Activated CD8-positive, alpha-beta memory T cell treated with anti-CD3 and anti-CD28 coated beads, Interleukin-2, amount 50 U/mL, for 4 hours (primary cell): ENCODE measurements around the gene ANKRD44.
"Not testable (repeated sequence)": the region's sequence is repeated elsewhere in the genome, so short reads cannot be mapped to it uniquely, and the experiment has no call there.

ENCODE experiments used
- DNase-seq: peaks from one replicate; pipeline ENCODE4 v3.0.0-alpha.2; 2020

The ANKRD44 gene

DNA sequence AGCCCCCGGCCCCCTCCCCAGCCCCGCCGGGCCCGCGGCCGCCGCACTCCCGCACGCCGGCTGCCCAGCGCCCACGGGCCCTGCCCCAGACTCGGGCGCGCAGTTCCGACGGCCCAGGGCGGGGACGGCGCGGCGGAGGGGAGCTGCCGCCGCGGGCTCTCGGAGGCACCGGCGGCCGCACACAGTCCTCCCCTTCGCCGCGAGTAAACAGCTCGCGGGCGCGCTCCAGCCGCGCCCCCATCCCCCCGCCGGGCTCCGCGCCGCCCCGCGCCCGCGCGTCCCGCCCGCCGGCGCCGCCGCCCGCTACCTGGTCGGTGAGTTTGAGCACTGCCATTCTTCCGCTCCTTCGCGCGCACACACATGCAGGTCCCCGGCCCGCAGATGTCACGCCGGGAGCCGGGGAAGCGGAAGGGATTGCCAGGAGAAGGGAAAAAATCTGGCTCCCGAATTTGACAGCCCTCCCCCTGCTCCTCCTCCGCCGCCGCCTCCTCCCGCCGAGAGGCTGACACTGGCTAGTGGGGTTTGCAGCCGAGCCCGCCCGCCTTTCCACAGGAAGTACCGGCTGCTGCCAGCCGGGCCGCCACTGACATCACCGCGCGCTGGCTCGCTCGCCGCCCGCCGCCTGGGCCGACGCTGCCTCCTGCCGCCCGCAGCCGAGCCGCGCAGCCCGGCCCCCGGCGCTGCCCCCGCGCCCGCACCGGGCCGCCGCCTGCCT, at the start of gene ANKRD44:
Gene ANKRD44 (minus strand): TSS at position 510 of the 715 bp plus-strand sequence. CDS start 176 bp downstream, at position 334.
- peak; percentile 87 for DNase-seq

DNA sequence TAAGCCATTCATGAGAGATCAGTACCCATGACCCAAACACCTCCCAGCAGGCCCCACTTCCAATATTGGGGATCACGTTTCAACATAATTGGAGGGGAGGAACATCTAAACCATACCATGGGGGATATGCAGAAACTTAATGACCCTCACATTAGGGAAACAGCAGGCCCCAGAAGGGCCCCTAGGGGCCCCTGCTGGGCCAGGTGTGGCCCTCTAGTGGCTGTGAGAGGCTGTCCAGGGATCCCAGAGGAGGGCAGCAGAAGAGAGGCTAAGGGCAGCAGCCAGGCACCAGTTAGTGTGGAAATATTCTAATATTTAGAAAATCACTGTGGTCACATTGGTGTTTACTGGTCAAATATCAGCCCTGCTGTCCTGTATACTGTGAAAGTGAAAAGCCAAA, 49.3 kb upstream of the ANKRD44 start:
- no peak for DNase-seq

DNA sequence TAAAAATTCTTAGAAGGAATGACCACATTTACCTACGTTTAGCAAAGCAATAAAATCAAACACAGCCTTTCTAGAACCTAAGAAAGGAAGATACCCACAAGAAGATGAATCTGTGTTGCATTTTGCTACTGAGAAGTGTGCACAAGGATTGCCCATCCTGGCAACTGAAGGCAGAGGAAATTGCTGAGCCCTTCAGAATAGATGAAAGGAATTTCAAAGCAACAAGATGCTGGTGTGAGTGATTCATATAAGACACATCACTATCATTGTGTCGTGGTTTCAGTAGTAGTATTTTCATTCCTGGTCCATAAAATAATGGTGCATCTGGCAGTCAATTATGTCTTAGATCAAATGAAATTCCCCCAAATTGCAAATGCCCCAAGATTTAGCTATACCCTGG, 48.4 kb upstream of the ANKRD44 start:
- no peak for DNase-seq

DNA sequence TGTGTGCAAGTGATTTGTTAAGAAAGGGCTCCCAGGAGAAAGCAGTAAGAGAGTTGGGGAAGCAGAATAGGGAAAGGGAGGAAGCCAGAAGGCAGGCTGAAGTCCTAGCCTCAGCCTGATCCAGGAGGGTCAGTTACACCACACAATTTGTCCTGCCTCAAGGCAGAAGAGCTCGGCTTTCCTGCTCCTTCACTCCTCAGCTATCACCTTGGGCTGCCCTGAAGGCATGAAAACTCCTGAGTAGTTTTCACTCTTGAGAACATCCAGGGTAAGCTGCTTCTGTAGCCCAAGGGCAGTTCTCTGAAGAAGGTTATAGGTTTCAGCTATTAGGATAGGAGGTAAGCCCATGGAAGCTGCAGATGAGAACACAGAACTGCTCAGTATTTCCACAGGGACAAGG, 47.4 kb upstream of the ANKRD44 start:
- DNase-seq, result no peak

DNA sequence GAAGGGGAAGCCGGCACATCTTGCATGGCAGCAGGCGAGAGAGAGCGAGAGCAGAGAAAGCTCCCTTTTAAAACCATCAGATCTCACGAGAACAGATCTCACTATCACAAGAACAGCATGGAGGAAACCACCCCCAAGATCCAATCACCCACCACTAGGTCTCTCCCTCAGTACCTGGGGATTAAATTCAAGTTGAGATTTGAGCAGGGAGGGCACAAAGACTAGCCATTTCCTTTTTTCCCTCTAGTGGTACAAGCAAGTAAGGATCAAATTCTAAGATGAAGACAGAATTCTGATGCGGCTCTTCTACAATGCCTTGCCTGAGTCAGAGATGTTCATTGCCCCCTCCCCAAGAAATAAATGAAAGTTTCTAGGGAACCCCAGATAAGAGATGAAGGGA, 45.6 kb upstream of the ANKRD44 start:
- no peak for DNase-seq

DNA sequence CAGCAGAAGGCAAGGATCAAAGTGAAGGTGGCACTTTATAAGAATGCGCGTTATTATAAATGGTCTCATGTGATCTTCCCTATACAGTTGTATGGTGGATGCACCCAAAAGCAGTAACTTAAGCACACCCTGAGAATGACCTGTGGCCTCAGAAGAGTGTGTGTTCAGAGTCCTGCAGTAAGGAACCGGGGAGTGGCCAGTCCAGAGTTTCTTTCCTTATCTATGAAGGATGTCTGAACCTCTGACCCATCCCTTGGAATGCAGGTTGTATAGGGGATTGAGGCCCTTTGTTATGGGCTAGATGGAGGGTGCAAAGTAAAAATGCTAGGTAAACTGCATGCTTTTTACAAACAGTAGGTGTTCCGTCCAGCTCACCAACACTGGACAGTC, 43.6 kb upstream of the ANKRD44 start:
- no peak for DNase-seq

DNA sequence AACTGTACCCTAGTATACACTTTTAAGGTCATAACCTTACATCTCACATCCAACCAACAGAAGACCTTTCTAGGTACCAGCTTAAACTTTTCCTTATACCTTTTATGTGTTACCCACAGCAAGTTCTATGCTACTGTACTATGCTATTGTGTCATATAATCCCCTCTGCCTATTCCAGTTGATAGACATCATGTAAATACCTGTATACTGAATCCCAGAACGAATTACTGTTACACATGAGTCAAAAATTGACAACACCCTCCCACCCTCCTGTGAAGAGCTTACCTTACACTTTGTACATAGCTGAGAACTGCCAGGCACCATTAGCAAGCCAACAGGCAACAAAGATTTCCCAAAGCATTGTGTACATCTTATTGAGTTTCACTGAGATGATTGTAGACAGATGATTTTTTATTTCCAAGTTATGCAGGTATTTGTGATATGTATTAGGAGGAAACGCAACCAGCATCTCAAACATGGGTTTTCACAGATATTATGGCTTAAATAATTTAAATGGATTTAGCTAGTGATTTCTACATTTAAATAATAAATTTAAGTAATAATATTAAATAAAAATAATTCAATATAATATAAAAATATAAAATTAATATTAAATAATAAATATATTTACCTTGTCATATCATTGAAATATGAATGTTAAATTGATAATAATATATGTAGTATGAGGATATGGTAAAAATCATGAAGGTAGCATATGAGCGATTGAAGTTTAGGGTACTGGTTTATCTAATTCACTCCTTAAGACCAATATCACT, 43.0 kb upstream of the ANKRD44 start:
- DNase-seq, result no peak

DNA sequence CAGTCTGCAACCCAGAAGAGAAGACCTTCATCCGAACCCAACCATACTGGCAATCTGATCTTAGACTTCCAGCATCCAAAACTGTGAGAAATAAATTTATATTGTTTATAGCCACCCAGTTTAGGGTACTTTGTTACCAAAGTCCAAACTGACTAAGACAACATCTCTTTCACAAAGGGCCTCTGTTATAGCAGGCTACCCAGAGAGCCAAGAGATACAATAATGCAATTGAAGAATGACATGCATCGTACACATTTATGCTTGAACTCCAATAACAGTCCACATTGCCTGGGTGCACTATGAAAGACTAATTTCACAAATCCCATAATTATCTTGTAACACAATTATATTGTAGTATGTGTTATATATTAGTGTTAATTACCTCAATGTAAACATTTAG, 39.1 kb upstream of the ANKRD44 start:
- no peak for DNase-seq

DNA sequence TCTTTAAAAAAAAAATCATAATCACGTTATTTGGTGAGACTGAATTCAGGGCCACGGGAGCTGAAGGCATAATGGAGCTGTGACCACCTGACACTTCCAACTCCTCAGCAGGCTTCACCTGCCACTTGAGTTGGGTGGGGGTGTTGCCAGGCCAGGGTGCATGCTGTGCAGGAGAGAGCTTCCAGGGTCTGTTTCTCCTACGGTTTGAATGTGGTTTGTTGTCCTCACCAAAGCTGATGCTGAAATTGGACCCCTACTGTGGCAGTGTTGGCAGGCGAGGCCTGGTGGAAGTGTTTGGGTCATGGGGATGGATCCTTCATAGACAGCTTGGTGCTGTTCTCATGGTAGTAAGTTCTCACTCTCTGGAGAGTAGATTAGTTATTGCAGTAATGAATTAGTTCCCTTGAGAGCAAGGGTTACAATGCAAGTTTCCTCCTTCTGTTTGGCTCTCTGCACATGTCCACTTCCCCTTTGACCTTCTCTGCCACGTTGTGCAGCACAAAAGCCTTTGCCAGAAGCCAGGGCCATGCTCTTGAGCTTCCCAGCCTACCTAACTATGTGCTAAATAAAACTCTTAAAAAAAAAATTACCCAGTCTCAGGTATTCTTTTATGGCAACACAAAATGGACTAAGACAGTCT, 38.3 kb upstream of the ANKRD44 start:
- DNase-seq, result no peak

DNA sequence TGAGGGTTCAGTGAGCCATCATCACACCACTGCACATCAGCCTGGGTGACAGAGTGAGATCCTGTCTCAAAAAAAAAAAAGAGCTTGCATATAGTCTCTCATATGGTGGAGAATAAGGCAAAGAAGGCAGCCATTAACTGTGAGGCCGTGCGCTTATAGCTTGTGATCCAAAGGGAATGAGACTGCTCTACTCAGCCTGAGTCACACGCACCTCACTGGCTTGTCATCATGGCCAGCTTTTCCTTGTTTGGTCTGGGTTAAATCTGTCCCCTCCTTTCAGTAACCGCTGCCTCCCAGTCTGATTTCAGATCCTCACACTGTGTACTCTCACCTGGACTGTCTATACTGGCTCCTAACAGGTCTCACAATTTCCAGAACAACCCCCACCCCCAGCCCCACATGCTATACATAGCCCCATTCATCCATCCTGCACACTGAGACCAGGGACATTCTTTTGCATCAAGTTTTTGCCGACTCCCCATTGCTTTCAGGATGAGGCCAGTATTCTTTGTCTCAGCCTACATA, 35.3 kb upstream of the ANKRD44 start:
- no peak for DNase-seq

DNA sequence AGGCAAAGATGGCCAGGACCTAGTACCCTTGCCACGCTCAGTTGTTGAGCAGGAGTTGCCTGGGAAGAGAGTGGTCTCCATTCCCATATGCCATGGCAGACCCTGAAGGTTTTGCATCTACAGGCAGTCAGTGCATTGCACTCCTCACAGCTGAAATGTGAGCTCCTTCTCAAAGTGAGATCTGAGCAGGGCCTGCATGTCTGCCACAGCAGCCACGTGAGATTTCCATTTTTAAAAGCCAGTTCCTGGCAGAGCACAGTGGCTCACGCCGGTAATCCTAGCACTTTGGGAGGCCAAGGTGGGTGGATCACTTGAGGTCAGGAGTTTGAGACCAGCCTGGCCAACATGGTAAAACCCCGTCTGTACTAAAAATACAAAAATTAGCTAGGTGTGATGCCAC, 33.4 kb upstream of the ANKRD44 start:
- DNase-seq, result not testable (repeated sequence)

DNA sequence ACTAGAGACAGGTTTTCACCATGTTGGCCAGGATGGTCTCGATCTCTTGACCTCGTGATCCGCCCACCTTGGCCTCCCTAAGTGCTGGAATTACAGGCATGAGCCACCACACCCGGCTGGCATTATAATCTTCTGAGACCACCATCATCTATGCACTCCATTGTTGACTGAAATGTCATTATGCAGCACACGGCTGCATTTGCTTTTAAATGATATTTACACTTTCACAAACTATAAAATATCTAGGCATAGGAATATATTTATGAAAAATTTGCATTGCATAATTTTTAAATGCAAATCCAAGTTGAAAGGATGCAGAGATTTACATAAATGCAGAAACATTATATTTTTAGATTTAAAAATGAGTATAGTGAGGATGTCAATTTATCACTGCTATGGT, 30.0 kb upstream of the ANKRD44 start:
- DNase-seq, result no peak

DNA sequence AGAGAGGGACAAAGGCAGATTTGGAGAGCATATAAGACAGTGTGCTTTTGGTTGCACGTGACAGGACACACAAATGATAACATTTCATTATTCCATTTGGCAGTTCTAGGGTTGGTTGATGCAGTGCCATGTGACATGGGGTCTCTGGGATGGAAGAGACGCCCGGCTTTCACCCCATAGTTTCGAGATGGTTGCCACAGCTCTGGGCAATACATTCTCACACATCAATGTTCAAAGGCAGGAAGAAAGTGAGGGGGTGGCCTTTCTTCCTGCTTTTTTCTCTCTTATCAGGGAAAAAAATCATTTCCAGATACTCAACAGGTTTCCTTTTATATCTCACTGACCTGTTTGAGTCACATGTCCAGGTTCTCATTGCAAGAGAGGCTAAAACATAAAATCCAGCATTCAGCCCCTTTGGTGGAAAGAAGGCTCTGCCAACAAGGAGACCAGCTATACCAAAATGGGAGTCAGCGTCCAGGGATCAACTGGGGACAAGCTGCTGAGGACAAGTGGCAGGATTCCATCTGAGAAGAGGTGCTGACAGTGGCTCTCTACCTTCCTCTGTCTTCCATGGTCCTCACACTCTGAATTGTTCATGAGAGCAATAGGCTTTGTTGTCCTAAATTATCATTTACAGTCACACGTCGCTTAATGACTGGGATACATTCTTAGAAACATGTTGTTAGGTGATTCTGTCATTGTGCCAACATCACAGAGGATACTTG, 29.1 kb upstream of the ANKRD44 start:
- no peak for DNase-seq

DNA sequence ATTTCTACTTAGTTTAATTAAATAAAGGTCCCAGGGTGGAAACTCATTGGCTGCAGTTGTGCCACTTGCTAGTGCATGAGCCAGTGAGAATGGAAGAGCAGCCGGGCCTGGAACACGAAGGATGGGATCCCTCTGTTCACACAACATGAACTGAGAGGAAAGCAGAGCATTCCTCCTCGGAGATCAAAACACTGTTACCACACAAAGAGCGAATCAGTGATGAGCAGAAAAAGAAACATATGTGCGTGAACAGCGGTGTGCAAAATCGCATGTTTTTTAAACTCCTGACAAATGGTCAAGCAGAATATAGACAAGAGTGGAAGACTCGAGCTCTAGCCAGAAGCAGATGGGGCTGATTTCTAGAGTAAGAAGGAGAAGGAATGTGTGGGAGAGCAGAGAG, 28.4 kb upstream of the ANKRD44 start:
- DNase-seq, result no peak

DNA sequence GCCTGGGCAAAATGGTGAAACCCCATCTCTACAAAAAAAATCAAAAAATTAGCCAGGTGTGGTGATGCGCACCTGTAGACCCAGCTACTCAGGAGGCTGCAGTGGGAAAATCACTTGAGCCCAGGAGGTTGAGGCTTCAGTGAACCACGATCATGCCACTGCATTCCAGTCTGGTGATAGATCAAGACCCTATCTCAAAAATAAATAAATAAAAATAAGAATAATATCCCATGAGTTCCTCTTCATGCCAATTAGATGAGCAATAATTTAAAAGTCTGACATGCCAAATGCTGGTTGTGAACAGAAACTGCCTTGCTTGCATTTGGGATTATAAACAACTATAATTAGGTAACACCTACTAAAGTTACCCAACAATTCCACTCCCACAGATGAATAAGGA, 22.1 kb upstream of the ANKRD44 start:
- no peak for DNase-seq

DNA sequence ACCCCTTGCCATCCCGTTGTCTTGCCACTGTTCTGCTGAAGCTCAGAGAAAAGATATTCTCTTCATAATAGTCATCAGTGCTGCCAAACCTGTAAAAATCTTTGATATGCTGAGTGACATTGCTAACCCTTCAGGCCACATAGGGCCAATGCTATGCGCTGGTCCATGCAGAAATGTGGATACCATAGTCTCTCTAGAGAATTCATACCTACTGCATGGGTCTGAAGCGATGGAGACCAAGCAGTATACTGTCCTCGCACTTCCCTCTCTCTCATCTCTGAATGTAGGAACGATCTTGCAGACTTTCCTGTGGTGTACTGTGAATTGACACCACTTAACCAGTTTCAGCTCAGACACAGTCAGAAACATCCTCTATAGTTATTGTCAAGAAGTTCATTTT, 17.9 kb upstream of the ANKRD44 start:
- no peak for DNase-seq

DNA sequence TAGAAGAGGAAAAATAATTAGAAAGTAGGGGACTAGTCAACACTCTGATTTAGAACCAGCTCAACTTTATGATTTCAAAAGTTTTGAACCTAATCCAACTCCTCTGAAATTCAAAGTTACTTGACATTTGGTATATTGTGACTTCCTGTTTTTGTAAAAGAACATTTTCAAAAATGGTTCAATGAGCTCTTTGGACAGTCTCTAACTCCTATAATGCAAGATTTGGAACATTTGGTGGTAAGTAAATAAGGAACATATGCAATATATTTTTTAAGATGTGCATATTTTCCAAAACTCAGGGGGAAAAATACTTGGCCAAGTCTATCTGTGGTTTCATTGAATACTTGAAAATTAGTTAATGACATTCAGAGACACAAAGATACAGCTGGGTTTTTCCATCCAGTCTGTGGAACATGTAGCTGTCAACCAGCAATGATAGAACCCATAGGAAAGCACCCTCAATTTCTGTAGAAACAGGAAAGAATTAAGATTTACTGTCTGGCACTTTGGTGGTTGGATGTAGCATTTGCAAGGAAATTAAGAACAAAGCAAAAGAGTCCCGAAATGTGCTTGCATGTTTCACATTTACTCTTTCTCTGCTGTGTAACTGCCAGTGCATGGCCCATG, 17.0 kb upstream of the ANKRD44 start:
- DNase-seq, result no peak

DNA sequence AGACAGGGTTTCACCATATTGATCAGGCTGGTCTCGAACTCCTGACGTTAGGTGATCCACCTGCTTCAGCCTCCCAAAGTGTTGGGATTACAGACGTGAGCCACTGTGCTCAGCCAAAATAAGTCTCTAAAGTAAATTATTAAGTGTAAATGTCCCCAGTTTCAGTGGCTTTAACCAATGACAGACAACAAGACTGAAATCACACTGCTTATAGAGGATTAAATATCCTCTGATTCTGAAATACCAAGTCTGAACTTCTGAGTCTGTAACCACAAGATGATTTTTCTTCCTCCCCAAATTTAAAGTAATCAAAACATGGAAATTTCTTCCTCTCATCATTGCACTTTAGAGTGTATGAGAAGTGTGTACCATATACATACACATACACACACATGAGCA, 16.5 kb upstream of the ANKRD44 start:
- DNase-seq, result no peak

DNA sequence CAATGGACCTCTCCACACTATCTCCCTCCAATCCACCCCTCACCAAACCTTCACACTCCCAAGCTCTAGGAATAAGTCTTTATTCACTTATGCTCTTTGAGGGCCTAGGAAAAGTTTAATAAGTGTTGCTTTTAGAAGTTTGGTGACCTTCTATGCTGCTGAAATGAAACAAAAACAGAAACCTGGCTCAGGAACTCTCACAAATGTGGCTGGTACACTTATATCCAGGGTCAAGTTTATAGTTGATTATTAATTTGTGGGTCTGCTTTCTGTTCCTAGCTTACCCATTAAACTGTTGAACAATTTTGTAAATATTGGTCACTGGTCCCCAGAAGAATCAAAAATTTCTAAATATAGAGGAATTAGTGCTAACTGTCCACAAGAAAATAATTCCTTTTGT, 14.2 kb upstream of the ANKRD44 start:
- DNase-seq, result no peak

DNA sequence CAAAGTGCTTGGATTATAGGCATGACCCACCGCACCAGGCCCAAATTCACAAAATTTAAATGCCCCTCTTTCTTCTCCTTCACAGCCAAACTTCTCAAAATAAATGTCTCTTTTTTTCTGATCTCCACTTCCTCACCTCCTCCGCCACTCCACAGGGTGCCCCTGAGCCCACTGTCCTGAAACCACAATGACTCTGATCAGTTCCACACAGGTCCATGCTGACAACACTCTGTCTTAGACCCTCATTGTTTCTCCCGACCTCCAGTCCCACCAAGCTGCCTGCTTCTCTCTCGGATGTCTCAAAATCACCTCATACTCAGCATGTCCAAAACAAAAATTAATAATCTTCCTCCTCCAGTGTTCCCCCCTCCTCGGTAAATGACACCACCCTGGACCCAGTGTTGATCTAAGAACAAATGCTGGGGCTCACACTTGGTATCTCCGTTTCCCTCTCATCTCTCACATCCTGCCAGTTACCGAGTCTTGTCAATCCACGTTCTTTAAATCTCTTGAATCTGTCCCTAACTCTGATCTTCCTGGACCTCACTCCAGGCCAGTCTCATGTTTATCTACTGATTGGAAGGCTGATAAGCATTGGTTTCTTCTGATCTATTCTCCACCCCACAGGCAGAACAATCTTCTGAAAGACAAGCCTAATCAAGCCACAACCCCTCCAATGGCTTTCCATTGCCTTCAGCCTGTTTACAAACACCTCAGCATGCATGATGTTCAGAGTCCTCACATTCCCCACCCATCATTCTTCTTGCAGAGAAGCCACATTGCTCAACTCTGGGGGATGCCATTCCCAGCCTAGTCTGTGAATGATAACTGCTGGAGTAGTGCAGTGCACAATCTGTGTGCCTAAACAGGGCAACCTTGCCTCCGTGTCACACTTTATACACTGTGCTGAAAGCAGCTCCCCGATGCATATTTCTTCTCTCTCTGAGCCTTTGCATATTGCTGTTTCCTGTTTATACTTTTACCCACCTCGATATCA, 12.4 kb upstream of the ANKRD44 start:
- DNase-seq, result no peak

DNA sequence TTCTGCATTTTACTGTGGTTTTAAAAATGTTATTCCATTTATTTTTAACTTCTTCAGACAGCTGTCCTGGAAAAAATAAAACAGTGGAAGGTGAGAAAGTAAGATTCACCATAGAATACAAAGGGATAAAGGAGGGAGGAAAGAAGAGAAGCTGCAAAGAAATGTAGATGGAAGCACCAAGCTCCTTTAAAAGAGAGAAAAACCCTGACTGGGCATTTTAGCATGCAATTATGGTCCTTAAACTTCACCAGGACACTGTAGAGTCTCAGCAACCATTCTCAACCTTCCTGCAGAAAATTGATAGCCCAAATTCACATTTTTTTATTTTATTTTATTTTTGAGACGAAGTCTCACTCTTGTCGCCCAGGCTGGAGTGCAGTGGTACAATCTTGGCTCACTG, 11.6 kb upstream of the ANKRD44 start:
- no peak for DNase-seq
